ENCODE measurements around the gene ANKFY1. TPM values are rescaled to one million over a fixed set of nuclear protein-coding genes. Genes with fewer than 3 reads are reported as not detected.

Gene ANKFY1
- total and polyA plus RNA-seq, 9 donors = 13.7 to 65.1 (median 45.7) TPM

- TF ChIP-seq EP300 (IDR thresholded peaks at IDR 0.05) (no peak), POLR2A (IDR thresholded peaks at IDR 0.05) (no peak)
- TF ChIP-seq, protein P1, sequence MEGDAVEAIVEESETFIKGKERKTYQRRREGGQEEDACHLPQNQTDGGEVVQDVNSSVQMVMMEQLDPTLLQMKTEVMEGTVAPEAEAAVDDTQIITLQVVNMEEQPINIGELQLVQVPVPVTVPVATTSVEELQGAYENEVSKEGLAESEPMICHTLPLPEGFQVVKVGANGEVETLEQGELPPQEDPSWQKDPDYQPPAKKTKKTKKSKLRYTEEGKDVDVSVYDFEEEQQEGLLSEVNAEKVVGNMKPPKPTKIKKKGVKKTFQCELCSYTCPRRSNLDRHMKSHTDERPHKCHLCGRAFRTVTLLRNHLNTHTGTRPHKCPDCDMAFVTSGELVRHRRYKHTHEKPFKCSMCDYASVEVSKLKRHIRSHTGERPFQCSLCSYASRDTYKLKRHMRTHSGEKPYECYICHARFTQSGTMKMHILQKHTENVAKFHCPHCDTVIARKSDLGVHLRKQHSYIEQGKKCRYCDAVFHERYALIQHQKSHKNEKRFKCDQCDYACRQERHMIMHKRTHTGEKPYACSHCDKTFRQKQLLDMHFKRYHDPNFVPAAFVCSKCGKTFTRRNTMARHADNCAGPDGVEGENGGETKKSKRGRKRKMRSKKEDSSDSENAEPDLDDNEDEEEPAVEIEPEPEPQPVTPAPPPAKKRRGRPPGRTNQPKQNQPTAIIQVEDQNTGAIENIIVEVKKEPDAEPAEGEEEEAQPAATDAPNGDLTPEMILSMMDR (IDR thresholded peaks at IDR 0.05) = no peak
- Histone ChIP-seq H3K27me3 (no peaks in the 10 kb centered on the region), H3K27ac (no peak overlapping the region), H3K4me3 (no peak overlapping the region), H3K9me3 (no peaks in the 10 kb centered on the region), H3K36me3 (no peaks in the 10 kb centered on the region), H3K4me1 (ENCODE audit: insufficient read depth) (peaks cover 10% of the 10 kb centered on the region)
- intact Hi-C loops (cut with DNase I) = no loop called here
- 96 to 97% (median 96%) methylated on average over 8 of the region's 8 CpGs for WGBS, 3 donors
- no peak for DNase-seq
Measured at GRCh38 chr17:4267402-4267801, 3.6 kb upstream of the ANKFY1 start.

GRCh38 chr17:4266550-4266949, 2.8 kb upstream of the ANKFY1 start:
- DNase-seq = no peak
- Histone ChIP-seq H3K27me3 (no peaks in the 10 kb centered on the region), H3K36me3 (no peaks in the 10 kb centered on the region), H3K27ac (no peak overlapping the region), H3K9me3 (no peaks in the 10 kb centered on the region), H3K4me1 (ENCODE audit: insufficient read depth) (peaks cover 15% of the 10 kb centered on the region), H3K4me3 (no peak overlapping the region)
- TF ChIP-seq POLR2A (IDR thresholded peaks at IDR 0.05) (no peak), EP300 (IDR thresholded peaks at IDR 0.05) (no peak)
- TF ChIP-seq, protein P1 (IDR thresholded peaks at IDR 0.05) = no peak
- 82 to 84% (median 84%) methylated on average over 7 of the region's 7 CpGs for WGBS, 3 donors
- intact Hi-C loops (cut with DNase I) = no loop called here

DNA sequence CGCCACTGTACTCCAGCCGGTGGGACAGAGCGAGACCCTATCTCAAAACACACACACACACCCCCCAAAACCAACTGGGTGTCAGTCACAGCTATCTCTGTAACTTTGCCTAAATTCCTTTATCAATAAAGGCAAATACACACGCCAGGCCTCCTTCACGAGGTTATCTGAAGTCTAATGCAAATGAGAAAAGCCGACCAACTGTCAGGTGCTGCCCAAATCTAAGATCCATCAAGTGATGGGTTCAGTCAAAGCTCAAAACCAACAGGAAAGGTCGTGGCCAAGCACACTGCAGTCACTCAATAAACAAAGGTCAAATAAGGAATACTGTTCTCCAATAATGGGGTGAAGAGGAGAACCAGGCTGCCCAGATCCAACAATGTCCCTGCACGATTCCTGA, 1.1 kb downstream of the ANKFY1 start:
- no peak overlapping the region for H3K27ac ChIP-seq
- DNase-seq = no peak
- H3K4me3 ChIP-seq = peak overlapping the region; percentile 95
- H3K36me3 ChIP-seq = no peaks in the 10 kb centered on the region
- peaks cover 15% of the 10 kb centered on the region for H3K4me1 ChIP-seq (ENCODE audit: insufficient read depth)
- TF ChIP-seq, protein P1 (IDR thresholded peaks at IDR 0.05) = no peak
- no peak for TF ChIP-seq EP300 (IDR thresholded peaks at IDR 0.05)
- TF ChIP-seq POLR2A (IDR thresholded peaks at IDR 0.05) = no peak
- H3K9me3 ChIP-seq = no peaks in the 10 kb centered on the region
- no peaks in the 10 kb centered on the region for H3K27me3 ChIP-seq
- intact Hi-C loops (cut with DNase I) = loop anchor here in 1 of 4 donors (5.0 kb wide), 1 partner anchor 35 kb away; no protein-coding TSS in a partner anchor
- WGBS, 3 donors = 42 to 51% (median 43%) methylated on average over 8 of the region's 8 CpGs

DNA sequence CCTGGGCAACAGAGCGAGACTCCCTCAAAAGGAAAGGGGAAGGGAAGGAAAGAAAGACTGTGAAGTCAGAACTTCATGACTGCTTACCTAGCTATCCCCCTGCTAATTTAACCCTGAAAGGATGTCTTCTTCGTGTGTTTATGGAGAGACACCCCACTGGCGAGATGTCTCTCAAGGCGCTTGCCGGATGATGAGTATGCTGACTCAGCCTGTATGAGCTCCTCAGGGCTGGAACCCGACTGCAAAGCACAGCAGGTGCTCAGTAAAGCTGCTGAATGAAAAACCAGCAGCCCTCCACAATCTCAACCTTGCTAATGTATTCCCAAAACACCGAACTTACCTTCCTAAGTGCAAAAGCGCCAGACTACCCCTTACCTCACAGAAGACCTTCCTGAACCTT, 2.3 kb downstream of the ANKFY1 start:
- intact Hi-C loops (cut with DNase I) = loop anchor here in 1 of 4 donors (5.0 kb wide), 1 partner anchor 34 kb away; no protein-coding TSS in a partner anchor

More for the DNA sequence above, 2.3 kb downstream of the ANKFY1 start:
- Histone ChIP-seq H3K4me1 (ENCODE audit: insufficient read depth) (peaks cover 15% of the 10 kb centered on the region), H3K9me3 (no peaks in the 10 kb centered on the region), H3K27me3 (no peaks in the 10 kb centered on the region), H3K36me3 (no peaks in the 10 kb centered on the region), H3K27ac (no peak overlapping the region), H3K4me3 (no peak overlapping the region)
- TF ChIP-seq POLR2A (IDR thresholded peaks at IDR 0.05) (no peak), EP300 (IDR thresholded peaks at IDR 0.05) (no peak)
- TF ChIP-seq, protein P1 (IDR thresholded peaks at IDR 0.05) = no peak
- DNase-seq = no peak
- WGBS, 3 donors = 91 to 95% (median 93%) methylated on average over 8 of the region's 8 CpGs
